Measurements from ENCODE around the gene GPR42.

Gene GPR42

DNA sequence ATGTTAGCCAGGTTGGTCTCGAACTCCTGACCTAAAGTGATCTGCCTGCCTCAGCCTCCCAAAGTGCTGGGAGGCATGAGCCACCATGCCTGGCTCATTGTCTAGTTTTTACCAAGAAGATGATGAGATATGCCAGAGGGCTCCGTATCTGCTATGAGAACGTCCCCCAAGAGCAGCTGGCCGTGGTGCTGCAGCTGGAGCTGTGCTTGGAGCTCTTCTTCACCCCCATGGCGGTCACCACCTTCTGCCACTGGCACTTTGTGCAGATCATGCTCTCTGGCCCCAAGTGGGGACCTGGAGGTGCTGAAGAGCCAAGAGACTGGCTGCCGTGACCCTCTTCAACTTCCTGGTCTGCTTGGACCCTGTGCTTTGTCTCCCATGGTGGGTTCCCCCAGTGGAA lies 36.8 kb downstream of the GPR42 start:
- Mint-ChIP-seq H3K36me3 (ENCODE audit: low read depth) (no peaks in the 10 kb centered on the region), H3K27ac (no peak overlapping the region), H3K9me3 (no peaks in the 10 kb centered on the region), H3K4me3 (no peak overlapping the region), H3K4me1 (ENCODE audit: low read depth) (peaks cover 23% of the 10 kb centered on the region), H3K27me3 (peaks cover 14% of the 10 kb centered on the region)
- DNase-seq: no peak

- Mint-ChIP-seq H3K27me3 (peaks cover 19% of the 10 kb centered on the region), H3K4me3 (no peak overlapping the region), H3K9me3 (no peaks in the 10 kb centered on the region), H3K27ac (no peak overlapping the region), H3K4me1 (ENCODE audit: low read depth) (peaks cover 19% of the 10 kb centered on the region), H3K36me3 (ENCODE audit: low read depth) (no peaks in the 10 kb centered on the region)
- no peak for DNase-seq
Measured at GRCh38 chr19:35408284-35409171, 37.7 kb downstream of the GPR42 start.

DNA sequence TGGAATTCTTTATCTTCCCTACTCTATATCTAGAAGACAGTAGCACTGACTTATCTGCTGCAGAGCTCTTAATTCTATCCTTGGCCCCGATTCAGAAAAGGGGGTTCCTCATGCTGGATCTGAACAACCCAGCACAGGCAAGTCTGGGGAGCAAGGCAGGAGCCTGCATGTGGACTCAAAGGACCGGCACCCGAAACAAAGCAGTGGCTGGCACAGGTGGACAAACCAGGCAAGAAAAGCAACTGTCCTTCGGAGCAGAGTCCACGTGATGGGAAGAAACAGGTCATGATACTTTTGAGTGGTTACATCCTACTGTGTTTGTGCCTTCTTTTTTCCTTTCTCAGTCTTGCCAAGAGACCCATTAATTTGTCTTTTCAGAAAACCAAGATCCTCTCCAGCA lies 38.3 kb downstream of the GPR42 start:
- Mint-ChIP-seq H3K4me1 (ENCODE audit: low read depth) (peaks cover 18% of the 10 kb centered on the region), H3K27me3 (peaks cover 26% of the 10 kb centered on the region), H3K4me3 (no peak overlapping the region), H3K27ac (no peak overlapping the region), H3K36me3 (ENCODE audit: low read depth) (no peaks in the 10 kb centered on the region), H3K9me3 (no peaks in the 10 kb centered on the region)
- no peak for DNase-seq

DNA sequence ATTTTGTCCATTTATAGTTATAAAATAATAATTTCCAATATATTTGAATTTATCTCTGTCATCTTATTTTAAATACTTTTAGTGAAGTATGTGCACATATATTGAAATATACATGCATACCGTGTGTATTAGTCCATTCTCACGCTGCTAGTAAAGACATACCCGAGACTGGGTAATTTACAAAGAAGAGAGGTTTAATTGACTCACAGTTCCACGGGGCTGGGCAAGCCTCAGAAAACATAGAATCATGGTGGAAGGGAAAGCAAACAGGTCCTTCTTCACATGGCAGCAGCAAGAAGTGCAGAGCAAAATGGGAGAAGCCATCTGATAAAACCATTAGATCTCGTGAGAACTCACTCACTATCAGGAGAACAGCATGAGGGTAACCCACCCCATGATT lies 39.6 kb downstream of the GPR42 start:
- Mint-ChIP-seq H3K27me3 (peaks cover 35% of the 10 kb centered on the region), H3K4me1 (ENCODE audit: low read depth) (peaks cover 8% of the 10 kb centered on the region), H3K9me3 (no peaks in the 10 kb centered on the region), H3K27ac (no peak overlapping the region), H3K4me3 (no peak overlapping the region), H3K36me3 (ENCODE audit: low read depth) (no peaks in the 10 kb centered on the region)
- no peak for DNase-seq

- H3K4me3 Mint-ChIP-seq: no peak overlapping the region
- no peaks in the 10 kb centered on the region for H3K36me3 Mint-ChIP-seq (ENCODE audit: low read depth)
- DNase-seq: no peak
- peaks cover 53% of the 10 kb centered on the region for H3K27me3 Mint-ChIP-seq
- no peak overlapping the region for H3K27ac Mint-ChIP-seq
- H3K4me1 Mint-ChIP-seq (ENCODE audit: low read depth): no peaks in the 10 kb centered on the region
- no peaks in the 10 kb centered on the region for H3K9me3 Mint-ChIP-seq
Measured at GRCh38 chr19:35414442-35414841, 43.6 kb downstream of the GPR42 start.

GRCh38 chr19:35416331-35416730 lies 45.5 kb downstream of the GPR42 start:
- H3K27ac Mint-ChIP-seq: no peak overlapping the region
- H3K4me1 Mint-ChIP-seq (ENCODE audit: low read depth): no peaks in the 10 kb centered on the region
- DNase-seq: no peak
- no peaks in the 10 kb centered on the region for H3K36me3 Mint-ChIP-seq (ENCODE audit: low read depth)
- H3K9me3 Mint-ChIP-seq: no peaks in the 10 kb centered on the region
- no peak overlapping the region for H3K4me3 Mint-ChIP-seq
- peaks cover 50% of the 10 kb centered on the region for H3K27me3 Mint-ChIP-seq

GRCh38 chr19:35417278-35417677 lies 46.4 kb downstream of the GPR42 start:
- H3K4me3 Mint-ChIP-seq: no peak overlapping the region
- no peaks in the 10 kb centered on the region for H3K4me1 Mint-ChIP-seq (ENCODE audit: low read depth)
- no peak for DNase-seq
- H3K27me3 Mint-ChIP-seq: peaks cover 50% of the 10 kb centered on the region
- H3K36me3 Mint-ChIP-seq (ENCODE audit: low read depth): no peaks in the 10 kb centered on the region
- H3K9me3 Mint-ChIP-seq: no peaks in the 10 kb centered on the region
- no peak overlapping the region for H3K27ac Mint-ChIP-seq

DNA sequence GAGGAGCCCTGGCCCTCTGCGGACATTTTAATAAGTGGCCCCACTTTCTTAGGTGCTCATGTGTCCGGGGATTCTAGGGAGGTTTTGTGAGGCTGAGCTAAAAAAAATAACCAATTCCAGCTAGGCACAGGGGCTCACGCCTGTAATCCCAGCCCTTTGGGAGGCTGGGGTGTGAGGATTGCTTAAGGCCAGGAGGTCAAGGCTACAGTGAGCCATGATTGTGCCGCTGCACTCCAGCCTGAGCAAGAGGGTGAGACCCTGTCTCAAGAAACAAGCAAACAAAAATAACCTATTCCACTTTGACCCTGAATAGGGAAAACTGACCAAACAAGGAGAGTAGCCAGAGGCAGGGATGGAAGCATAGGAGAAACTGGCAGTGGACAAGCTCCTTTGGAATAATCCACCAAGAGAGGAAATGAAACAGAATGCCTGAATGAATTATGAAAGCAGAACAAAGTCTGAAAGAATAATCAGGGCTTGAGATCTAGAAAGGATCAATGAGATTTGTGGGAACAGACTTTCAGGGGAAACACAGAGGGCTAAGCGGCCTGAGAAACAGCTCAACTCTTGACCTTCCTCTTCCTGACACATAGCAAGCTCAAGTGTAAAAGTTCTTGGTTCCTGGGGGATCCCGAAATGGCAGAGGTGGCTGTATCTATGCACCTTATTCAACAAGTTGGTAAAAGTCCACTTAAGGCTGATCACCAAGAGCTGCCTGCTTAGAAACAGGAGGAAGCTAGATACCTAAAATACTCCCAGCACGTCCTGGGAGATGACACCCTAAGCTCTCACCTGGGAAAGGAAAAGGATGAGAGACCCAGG lies 47.1 kb downstream of the GPR42 start:
- no peak for DNase-seq
- peaks cover 47% of the 10 kb centered on the region for H3K27me3 Mint-ChIP-seq
- H3K4me3 Mint-ChIP-seq: no peak overlapping the region
- no peaks in the 10 kb centered on the region for H3K4me1 Mint-ChIP-seq (ENCODE audit: low read depth)
- no peaks in the 10 kb centered on the region for H3K36me3 Mint-ChIP-seq (ENCODE audit: low read depth)
- no peaks in the 10 kb centered on the region for H3K9me3 Mint-ChIP-seq
- no peak overlapping the region for H3K27ac Mint-ChIP-seq

DNA sequence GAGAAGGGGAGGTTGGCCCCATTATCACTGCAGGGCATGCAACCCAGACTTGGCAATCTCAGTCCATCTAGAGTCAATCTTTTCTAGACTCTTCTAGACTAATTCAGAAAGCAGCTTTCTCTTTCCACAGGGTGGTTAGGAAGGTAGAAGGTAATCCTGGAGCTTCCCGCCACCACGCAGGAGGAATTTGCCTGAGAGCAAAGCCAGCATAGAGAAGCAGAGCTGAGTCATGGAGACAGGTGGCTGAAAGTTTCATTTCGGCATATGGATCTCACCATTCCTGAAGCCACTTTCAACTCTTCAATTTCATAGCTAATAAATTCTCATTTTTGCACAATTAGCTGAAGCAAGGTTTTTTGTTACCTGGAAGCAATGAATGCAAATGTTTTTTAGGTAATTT lies 48.2 kb downstream of the GPR42 start:
- H3K9me3 Mint-ChIP-seq: no peaks in the 10 kb centered on the region
- no peak for DNase-seq
- H3K27ac Mint-ChIP-seq: no peak overlapping the region
- no peaks in the 10 kb centered on the region for H3K4me1 Mint-ChIP-seq (ENCODE audit: low read depth)
- H3K27me3 Mint-ChIP-seq: peaks cover 39% of the 10 kb centered on the region
- no peak overlapping the region for H3K4me3 Mint-ChIP-seq
- no peaks in the 10 kb centered on the region for H3K36me3 Mint-ChIP-seq (ENCODE audit: low read depth)

DNA sequence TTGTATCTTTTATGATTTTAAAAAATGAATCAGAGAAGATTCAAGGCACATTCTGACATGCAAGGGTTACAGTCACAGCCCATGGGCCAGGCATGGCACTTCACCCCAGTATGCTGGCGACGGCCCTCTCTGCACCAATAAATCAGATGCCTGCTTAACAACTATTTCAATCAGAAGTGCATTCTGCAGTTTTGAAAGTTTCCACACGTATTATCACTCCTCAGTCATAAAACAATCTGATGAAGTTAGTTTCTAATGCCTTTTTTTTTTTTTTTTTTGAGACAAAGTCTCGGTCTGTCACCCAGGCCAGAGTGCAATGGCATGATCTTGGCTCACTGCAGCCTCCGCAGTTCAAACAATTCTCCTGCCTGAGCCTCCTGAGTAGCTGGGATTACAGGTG lies 48.9 kb downstream of the GPR42 start:
- Mint-ChIP-seq H3K27me3 (peaks cover 32% of the 10 kb centered on the region), H3K9me3 (no peaks in the 10 kb centered on the region), H3K27ac (no peak overlapping the region), H3K36me3 (ENCODE audit: low read depth) (no peaks in the 10 kb centered on the region), H3K4me3 (no peak overlapping the region), H3K4me1 (ENCODE audit: low read depth) (no peaks in the 10 kb centered on the region)
- no peak for DNase-seq

GRCh38 chr19:35421362-35421761 lies 50.5 kb downstream of the GPR42 start:
- DNase-seq: no peak
- peaks cover 20% of the 10 kb centered on the region for H3K27me3 Mint-ChIP-seq
- H3K4me3 Mint-ChIP-seq: no peak overlapping the region
- no peaks in the 10 kb centered on the region for H3K36me3 Mint-ChIP-seq (ENCODE audit: low read depth)
- no peak overlapping the region for H3K27ac Mint-ChIP-seq
- H3K9me3 Mint-ChIP-seq: no peaks in the 10 kb centered on the region
- H3K4me1 Mint-ChIP-seq (ENCODE audit: low read depth): no peaks in the 10 kb centered on the region
